Uterus (tissue), 2 donors: ENCODE results near the gene HPSE.

ENCODE experiments used
- CTCF ChIP-seq, 4 experiments: fragments of 200-600 bp in 2 of 4; fragments of 450-650 bp in 2 of 4; sonication (generic) in 2 of 4; IDR thresholded peaks; one replicate each; pipeline ENCODE4 v1.5.1; 2016 to 2019; ENCODE audit warnings: antibody characterized with exemption in 4 of 4, mild to moderate bottlenecking in 2 of 4, moderate library complexity in 1 of 4
- POLR2A ChIP-seq, 2 donors: fragments of 450-650 bp; IDR thresholded peaks; one replicate each; pipeline ENCODE4 v1.6.1; 2016; ENCODE audit warnings: antibody characterized with exemption in 2 of 2, mild to moderate bottlenecking in 1 of 2, moderate library complexity in 1 of 2

- no peak for TF ChIP-seq CTCF (IDR thresholded peaks at IDR 0.05)
- no peak for TF ChIP-seq POLR2A (IDR thresholded peaks at IDR 0.05)
Measured at GRCh38 chr4:83361416-83362103, 26.9 kb upstream of the HPSE start.
